GM23248 (cell line): Measurements from ENCODE around the gene SNUPN.

Experiments used
- EZH2 ChIP-seq: fragments of 200-600 bp; sonication (generic); IDR thresholded peaks from 2 replicates; pipeline ENCODE4 v1.6.1; 2018; ENCODE audit warnings: antibody characterized with exemption, mild to moderate bottlenecking; ENCODE audit not compliant: insufficient read depth, poor library complexity, severe bottlenecking
- EZH2phosphoT487 ChIP-seq: fragments of 200-600 bp; sonication (generic); IDR thresholded peaks from 2 replicates; pipeline ENCODE4 v1.6.1; 2018; ENCODE audit warnings: antibody characterized with exemption, moderate library complexity, mild to moderate bottlenecking, low read depth; ENCODE audit not compliant: insufficient read depth

DNA sequence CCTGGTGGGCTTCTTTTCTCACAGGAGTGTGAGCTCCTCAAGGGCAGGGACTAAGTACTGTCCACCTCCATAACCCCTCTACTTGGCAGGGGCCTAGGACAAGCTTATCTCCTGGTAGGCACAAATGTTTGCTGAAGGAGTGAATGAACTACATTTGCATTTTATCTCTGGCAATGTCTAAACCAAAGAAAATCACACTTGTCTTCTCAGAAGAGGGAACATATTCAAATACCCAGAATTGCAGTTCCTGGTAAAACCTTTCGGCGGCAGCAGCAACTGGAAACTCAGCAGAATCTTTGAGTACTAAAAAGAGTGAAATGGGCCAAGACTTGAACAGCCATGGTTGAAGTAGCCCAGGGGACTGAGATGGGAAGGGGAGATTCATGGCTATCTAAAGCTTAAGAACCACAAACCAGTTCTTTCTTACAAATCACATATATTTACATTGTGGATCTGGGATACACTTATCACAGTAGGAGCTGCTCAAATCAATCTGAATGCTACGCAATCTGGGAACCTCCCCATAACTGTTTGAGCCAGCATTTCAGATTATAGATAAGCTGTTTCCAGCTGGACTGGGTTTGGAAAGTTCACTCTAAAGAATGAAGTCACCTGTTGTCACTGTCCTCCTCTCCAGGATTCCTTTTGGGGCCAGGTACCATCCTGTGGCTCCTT is 27.7 kb downstream of the SNUPN start:
- no peak for TF ChIP-seq EZH2phosphoT487
- no peak for TF ChIP-seq EZH2
